Stimulated activated CD8-positive, alpha-beta memory T cell treated with anti-CD3 and anti-CD28 coated beads, Interleukin-7, amount 100 ng/mL, for 1 hour (primary cell): ENCODE measurements around the gene STX8.
A peak's percentile ranks its signal among the peaks of the same experiment; 100 is the strongest.

ENCODE experiments used
- DNase-seq, 2 donors: peaks; one replicate each; pipeline ENCODE4 v3.0.0-alpha.2; 2020; ENCODE audit warnings: low read depth in 2 of 2

The STX8 gene

GRCh38 chr17:9298135-9298534 is 277.5 kb downstream of the STX8 start:
- no peak for DNase-seq

DNA sequence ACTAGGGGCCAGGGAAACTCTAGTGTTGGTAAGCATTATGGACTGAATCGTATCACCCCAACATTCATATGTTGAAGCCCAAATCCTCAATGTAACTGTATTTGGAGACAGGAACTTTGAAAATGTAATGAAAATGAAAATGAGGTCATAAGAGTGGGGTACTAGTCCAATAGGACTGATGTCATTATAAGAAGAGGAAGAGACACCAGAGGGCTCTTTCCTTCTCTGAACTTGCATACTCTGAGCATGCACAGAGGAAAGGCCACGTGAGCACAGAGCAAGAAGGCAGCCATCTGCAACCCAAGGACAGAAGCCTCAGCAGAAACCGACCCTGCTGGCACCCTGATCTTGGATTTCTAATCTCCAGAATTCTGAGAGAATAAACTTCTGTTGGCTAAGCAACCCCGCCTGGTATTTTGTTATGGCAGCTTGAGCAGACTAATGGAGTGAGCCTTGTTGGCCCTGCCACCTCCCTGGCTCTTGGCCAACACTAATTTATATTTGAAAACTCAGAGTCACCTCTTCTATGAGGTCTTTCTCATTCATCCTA is 280.9 kb downstream of the STX8 start:
- no peak for DNase-seq

DNA sequence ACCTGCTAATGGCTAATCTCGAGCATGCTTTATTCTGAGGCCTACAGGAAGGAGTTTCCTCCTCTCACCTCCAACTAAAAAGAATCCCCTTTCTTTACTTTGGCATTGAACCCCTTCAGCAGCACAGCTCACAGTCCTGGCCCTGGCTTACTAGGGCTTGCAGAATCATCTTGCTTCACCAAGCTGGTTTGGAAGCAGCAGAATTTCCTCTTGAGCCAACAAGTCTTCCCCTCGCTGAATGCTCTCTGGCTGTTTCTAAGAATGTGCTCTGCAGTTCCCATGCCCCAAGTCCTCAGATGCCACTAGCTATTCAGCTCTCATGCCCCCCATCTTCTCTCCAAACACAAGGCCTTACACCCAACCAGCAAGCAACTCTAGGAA is 283.1 kb downstream of the STX8 start:
- DNase-seq: no peak

DNA sequence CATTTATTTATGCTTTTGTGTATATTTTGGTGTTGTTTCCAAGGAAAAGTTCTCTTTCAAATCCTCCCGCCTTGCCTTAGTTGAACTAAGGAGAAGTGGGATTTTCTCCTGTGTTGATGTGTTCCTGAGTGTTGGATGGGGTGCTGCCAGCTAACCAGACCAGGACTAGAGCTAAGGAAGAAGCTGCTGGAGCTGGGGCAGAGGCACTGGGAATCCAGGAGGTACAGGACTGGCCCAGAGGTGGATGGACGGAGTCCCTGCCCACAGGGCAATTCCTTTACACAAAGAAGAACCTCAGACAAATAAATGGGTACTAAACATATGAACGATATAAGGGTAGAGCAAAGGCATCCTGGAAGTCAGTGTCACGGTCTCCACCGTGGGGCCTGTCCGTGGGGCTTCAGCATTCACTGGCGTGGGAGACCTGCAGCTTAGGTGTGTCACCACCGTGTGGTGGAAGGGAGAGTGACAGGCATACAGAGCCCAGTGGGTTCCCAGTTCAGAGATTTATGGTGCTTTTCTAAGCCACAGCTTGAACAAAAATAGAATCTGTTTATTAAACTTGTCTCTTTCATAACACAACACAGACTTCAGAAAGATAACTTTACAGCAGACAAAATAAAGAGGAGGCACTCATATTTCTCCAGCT is 283.6 kb downstream of the STX8 start:
- DNase-seq: peak in 1 of 2 donors; percentile 3

GRCh38 chr17:9290226-9290613 is 285.4 kb downstream of the STX8 start:
- no peak for DNase-seq

DNA sequence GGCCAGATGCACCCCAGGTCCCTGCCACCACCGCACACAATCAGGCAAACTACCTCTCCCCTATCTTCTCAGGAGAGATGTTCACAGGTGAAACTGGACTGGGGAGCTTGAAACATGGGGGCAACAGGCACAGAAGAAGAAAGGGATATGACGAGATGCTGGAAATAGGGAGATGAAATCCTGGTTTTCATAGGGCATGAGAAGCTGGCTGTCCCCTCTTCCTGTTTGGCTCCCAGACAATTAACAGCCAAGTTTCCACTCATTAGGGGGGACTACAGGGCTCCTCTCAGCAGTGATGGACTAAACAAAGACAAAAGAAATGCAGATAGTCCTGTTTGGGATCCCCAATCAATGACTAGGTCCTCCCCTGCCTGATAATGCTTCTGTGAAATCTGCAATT is 288.3 kb downstream of the STX8 start:
- no peak for DNase-seq

GRCh38 chr17:9286434-9286833 is 289.2 kb downstream of the STX8 start:
- no peak for DNase-seq

DNA sequence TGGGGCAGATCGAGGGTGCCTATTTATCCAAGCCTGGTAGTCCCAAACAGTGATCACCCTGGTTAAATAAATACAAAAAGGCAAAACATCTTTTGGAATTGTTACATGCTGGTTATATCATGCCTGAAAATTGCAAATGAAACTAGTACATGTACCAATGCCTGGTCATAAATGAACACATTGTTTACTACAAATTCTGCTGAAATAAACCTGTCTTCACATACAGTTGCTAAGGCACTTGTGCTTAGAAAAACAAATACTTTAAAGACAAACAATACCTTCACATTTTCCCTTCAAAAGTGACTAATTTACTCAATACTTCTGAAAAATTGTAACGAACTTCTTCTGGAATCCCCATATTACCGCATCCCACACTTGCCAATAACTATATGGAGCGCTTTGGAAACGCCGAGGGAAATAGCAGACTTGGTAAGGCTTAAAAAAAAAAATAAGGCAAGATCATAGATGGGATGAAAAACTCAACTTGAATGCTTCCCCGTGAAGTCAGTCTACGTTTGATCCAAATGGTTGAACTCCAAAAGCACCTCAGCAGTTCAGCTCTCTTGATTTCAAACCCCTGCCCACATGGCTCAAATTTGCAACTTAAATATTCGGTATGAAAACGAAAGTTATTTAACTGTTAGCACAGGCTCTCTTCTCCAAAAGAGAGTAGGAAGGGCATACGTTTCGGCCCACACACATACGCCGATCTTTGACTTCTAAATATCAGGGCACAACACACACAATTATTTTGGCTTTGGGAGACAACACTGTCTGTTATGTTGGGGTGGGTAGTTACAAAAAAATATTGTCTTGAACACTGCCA is 289.8 kb downstream of the STX8 start:
- DNase-seq: no peak

- DNase-seq: no peak
Measured at GRCh38 chr17:9284884-9285283, 290.7 kb downstream of the STX8 start.

DNA sequence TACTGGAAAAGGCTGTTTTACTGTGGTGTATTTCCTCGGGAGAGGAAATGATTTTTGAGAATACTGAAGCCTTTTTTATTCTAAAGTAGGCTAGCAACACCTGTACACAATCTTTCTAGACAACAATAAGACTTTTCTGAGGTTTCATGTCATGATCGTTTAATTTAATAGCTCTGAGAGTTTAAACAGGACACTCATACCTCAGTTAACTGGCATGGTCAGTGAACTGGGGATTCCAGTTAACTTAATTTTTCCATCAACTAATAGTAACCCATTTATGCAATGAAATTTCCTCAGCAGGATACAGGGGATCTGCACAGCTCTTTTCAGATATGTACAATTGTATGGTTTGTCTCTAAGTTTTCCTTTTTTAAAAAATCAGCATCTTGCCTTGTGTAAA is 291.7 kb downstream of the STX8 start:
- no peak for DNase-seq

DNA sequence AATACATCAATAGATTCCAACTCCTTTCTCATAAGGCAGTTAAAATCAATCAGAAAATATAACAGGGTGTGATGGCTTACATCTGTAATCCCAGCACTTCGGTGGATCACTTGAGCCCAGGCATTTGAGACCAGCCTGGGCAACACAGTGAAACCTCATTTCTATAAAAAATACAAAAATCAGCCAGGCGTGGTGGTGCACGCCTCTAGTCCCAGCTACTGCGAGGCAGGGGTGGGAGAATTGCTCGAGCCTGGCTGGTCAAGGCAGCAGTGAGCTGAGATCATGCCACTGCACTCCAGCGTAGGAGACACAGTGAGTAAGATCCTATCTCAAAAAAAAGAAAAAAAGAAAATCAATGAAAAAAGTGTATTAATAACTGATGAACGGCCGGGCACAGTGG is 295.7 kb downstream of the STX8 start:
- no peak for DNase-seq

DNA sequence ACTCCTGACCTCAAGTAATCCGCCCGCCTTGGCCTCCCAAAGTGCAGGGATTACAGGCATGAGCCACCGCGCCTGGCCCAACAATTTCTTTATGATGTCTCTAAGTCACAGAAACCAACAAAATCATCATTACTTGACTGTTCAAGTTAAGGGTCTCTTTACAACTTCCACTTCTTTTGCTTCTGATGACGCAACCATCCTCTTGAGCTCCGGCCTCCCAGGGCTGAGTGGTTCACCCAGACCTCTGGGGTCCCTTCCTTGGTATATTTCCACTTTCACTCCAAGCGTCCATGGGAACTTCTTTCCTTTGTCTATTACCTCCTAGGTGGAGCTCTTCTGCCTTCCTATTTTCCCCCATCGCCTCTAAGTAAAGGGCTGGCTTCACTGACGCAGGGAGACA is 300.6 kb downstream of the STX8 start:
- DNase-seq: no peak

- no peak for DNase-seq
Measured at GRCh38 chr17:9273428-9274391, 301.9 kb downstream of the STX8 start.

GRCh38 chr17:9272501-9273200 is 303.0 kb downstream of the STX8 start:
- DNase-seq: no peak

DNA sequence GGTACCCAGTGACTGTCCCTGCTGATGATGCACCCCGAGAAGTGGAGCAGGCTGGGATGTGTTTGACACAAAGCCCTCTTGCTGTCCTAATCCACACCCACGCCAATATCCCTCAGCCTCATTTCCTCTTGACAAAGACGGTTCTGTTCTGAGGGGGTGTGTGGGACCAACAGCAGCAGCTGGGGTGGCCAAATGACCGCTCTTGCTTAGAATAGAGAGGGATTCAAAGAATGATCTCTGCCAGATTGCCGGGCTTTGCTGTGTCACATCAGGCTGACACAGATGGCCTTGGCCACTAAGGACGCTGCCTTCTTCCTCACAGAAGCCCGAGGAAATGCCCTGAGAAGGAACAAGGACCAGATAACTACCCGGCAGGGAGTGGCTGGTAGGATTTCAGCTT is 303.6 kb downstream of the STX8 start:
- no peak for DNase-seq

DNA sequence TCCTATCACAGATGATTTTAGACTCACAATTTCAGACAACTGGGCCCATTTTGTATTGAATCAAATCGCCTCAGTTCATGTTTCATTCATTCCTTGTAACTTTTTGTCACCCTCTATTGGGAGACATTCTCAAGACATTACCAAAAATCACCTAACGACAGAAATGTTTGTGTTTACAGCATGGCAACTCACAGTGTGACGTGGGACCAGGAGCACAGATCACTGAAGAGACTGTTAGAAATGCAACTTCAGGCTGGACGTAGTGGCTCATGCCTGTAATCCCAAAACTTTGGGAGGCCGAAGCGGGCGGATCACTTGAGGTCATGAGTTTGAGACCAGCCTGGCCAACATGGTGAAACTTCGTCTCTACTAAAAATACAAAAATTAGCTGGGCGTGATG is 304.7 kb downstream of the STX8 start:
- no peak for DNase-seq

DNA sequence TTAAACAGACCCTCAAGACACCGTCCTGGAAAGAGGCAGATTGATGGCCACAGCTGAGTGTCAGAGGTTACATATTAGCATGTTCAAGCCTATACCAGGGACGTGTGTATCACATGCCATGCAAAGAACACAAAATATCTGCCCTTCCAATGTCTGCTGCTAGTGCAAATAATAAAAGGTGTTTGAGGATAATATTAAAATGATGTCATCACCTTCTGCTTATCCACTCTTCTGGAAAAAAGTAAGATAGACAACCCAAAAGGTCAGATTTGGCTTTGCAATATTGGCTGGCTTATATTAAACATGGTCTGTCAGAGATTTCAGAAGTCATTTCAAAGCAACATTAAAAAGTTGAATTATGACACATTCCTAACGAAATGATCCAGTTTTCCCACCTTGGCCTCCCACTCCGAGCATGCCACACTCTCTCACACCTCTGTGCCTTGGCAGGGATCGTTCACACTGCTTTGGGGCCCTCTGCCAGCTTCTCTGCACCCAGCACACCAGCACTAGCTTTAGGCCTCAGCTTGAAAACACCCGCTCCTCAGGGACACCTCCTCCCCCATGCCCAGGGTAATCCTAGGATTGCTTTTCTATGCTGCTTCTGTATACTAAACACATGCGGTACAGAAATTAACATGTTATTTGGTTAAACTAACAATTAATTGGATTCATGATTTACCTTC is 306.1 kb downstream of the STX8 start:
- no peak for DNase-seq

DNA sequence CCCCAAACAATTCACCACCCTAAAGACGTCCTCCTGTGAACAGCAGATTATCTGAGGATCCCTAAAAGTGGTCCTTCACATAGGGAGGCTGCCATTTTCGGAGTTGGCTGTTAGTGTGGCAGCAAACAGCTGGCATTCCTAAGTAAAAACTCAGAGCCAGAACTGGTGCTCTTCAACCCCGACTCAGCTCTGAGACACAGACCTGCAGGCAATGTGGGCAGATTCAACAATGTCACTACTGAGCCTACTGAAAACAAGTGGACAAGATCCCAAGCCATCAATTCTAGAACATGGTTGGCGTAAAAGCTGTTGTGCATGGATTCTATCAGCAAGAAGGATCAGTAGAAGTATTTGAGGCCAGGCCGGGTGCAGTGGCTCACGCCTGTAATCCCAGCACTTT is 307.1 kb downstream of the STX8 start:
- no peak for DNase-seq

- DNase-seq: no peak
Measured at GRCh38 chr17:9266697-9267117, 308.9 kb downstream of the STX8 start.

- DNase-seq: no peak
Measured at GRCh38 chr17:9266031-9266680, 309.5 kb downstream of the STX8 start.
